GM18519 (cell line): ENCODE results near the gene PPY.
"Not testable (repeated sequence)": the region's sequence is repeated elsewhere in the genome, so short reads cannot be mapped to it uniquely, and the experiment has no call there.

Experiments used
- ATAC-seq: cut with Tn5 transposase; IDR thresholded peaks from one replicate; pipeline ENCODE4 v1.9.1; 2021; ENCODE audit warnings: mild to moderate bottlenecking, moderate library complexity; ENCODE audit not compliant: unreplicated experiment, low FRiP score

Gene PPY

GRCh38 chr17:43942051-43942685 is at the start of gene PPY:
Gene PPY (minus strand): TSS chr17:43942476. CDS start chr17:43941654, 822 bp downstream.
- no peak for ATAC-seq

DNA sequence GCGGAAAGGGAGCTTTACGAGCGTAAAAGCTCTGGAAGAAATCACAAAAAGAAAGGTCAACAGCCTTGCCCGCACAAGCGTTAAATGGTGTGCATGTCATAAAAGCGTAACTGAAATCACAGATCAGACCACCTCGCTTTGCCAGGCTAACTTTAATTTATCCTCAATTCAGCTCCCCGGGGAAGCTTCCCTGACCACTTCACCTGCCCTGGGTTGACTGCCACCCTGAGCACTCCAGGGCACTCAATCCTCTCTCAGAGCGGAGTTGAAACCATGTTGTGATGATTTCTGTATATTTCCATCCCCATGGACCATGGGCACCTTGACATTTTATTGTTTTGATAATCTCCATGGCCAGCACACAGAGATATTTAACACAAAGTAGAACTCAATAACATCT is 46.0 kb upstream of the PPY start:
- no peak for ATAC-seq

DNA sequence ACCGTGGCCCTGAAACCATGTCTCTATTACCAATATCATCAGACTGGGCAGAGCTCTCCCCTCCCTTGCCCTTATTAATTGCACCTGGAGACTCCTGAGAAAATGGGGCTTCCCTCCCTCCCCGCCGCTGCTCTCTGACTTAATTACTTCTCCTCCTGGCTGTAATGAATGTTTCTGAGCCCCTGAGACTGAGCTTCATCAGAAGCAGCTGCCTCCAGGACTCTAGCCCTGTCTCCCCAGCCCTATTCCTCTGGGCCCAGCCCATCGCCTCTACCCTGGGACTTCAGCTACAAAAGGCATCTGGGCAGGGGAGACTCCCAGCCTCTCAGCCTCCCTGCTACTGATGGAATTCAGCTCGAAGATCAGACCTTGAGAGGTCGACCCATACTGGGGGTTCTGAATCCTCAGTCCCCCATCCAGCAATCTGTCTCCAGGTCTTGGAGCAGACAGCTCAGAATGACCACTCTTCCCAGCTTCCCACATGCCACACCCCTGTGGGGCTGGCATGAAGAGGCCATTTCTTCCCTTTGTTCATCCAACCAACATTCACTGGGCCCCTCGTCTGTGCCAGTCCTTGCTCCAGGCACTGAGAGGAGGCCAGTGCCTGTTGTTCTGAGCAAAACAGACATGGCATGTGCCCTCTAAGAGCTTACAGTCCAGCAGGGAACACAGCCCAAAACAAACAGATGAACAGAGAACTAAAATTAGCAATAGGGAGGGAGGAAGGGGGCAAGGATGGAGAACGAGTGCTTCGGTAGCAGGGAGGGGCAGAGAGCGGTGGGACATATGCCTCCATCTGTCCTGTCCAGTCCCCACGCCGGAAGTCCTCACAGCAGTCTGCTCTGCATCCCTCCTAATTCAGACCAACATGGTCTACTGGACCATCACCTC is 45.1 kb upstream of the PPY start:
- ATAC-seq: no peak

GRCh38 chr17:43986225-43986981 is 44.1 kb upstream of the PPY start:
- ATAC-seq: no peak

GRCh38 chr17:43984521-43984920 is 42.2 kb upstream of the PPY start:
- ATAC-seq: no peak

DNA sequence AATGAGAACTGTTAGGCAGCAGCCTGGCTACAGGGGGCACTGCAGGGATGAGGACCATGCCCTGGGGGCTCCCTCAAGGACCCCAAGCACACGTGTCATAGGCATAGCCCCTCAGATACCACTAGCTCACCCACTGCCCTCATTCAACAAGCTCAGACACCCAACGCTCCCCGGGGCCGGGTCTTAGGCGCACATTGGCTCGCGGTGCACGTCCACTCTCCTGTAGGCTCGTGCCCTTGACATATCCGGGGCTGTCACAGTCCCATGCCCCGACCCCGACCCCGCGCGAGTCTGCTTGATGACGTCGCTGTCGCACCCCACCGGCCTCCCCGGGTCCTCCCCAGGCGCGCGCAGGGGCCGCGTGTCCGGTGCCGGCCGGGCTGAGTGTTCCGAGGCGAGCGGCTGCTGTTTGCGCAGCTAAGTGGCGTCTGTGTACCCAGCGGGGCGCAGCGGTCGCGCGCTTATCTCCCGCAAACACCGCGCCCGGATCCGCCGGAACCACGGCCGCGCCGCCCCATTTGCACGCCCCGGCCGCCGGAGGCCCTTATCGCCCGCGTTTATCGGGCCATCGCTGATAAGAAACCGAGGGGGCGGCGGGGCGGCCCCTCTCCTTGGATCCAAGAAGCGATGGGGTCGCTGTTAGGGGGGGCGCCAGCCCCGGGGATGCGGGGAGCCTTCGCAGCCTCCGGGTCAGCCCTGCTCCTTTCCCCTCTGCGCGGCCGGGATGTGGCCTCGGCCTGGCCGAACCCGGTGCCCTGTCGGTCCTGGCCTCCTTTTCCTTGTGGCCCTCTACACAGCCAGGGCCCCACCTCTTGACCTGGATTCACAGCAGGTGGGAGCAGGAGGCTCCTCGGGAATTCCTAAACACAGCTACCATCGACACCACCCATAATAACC is 41.5 kb upstream of the PPY start:
- no peak for ATAC-seq

DNA sequence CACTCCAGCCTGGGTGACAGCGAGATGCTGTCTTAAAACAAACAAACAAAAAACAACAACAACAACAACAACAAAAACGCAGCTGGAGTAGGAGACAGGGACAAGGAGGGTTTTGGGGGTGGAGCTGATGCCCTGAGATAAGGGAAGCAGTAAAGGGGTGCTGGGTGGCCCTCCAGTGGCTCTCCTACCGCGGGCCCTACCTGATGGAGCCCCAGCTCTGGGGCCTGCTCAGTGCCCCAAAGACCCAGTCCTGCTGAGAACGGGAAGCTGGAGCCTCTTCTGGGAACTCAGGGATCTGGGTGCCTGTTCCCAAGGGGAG is 40.9 kb upstream of the PPY start:
- no peak for ATAC-seq

- ATAC-seq: no peak
Measured at GRCh38 chr17:43982171-43982570, 39.9 kb upstream of the PPY start.

DNA sequence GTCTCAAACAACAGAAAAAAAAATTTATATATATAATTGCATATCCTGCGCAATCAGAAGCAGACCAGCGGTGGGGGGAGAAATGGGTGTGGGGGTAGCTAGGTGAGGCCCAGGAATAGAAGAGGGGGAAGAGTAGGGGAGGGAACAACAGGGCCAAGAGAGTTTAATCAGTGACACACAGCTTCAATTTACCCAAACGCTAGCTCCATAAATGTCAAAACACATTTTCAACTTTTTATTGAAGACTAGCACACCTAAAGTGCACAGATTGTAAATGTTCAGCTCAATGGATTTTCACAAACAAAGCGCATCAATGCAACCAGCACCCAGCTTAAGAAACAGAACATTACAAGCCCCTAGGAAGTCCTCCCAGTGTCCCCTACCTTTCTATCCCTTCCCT is 37.4 kb upstream of the PPY start:
- no peak for ATAC-seq

- ATAC-seq: no peak
Measured at GRCh38 chr17:43979011-43979410, 36.7 kb upstream of the PPY start.

DNA sequence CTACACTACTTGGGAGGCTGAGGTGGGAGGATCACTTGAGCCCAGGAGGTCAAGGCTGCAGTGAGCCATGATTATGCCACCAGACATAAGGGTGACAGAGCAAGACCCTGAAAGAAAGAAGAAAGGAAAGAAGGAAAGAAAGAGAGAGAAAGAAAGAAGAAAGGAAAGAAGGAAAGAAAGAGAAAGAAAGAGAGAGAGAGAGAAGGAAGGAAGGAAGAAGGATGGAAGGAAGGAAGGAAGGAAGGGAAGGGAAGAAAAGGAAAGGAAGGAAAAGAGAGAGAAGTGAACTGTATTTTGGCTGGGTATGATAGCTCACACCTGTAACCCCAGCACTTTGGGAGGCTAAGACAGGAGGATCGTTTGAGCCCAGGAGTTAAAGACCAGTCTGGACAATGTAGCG is 35.8 kb upstream of the PPY start:
- ATAC-seq: no peak

DNA sequence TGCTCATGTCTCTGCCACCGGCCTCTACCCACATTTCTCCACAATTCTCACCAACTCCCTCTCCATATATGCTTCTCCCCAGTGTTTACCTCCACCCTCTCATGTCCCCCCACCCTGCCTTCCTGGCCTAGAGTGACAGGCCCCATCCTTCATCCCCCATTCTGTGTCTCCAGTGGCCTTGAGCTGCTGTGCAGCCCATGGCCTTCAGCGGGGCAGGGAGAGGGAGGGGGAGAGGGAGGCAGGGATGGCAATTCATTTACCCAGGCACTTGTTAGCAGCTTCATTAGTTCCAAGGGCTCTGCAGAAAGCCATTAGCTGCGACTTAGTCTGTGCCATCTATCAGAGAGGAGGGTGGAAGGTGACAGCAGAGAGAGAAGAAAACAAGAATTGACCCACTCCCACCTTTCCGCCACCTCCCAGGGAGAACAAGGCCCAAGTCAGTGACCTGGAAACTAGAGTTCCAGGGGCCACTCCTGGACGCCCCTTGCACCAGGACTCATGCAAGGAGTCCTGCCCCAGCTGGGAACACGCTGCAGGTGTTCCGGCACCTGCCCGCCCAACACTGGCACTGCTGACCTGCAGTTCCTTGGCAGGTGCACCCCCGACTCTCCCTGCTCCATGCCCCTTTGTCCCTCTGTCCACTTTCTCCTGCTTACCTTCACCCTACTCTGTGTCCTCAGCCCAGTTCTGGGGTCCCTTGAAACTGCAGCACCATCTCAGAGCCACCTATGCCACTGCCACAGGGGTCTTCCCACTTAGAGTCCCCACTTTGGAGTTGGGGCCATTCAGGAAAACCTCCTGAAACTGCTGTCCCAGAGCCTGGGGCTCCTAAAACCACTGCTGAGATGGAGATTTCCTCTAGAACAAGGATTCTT is 34.9 kb upstream of the PPY start:
- ATAC-seq: no peak

GRCh38 chr17:43975898-43976297 is 33.6 kb upstream of the PPY start:
- ATAC-seq: no peak

DNA sequence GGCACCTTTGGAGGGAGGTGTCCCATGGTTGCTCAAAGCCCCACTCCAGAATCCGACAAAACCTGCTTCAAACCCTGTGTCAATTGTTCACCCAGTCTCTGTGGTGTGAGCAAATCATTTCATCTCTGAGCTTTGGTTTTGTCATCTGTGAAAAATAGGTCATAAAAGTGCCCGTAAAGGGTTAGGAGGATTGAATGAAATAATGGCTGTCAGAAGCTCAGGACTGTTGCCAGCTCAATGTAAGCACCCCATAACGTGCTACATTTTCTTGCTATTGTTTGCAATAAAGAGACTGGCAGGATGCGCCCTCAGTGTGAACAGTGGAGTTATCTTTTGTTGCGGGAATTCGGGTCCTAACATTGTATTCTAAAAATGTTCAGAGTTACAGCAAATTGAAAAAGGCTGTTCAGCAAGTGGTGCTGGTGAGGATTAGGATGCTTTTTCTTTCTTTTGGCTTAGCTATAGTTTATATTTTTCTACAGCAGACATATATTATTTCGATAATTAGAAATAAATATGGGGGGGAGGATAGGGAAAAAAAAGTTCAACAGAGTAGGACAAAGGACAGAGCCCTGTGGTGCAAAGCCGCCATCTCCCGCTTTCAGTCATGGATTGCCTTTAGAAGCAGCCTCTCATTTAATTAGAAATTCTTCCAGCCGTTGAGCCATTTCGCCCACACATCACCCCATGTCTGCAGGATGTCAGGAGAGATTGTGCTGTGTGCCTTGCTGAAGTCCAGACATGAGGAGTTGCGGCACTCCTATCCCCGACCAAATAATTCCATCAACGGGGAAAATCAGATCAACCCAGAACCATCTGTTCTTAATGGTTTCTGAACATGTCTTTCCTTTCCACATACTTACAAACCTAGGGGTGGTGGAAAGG is 32.3 kb upstream of the PPY start:
- ATAC-seq: no peak

GRCh38 chr17:43972444-43973212 is 30.4 kb upstream of the PPY start:
- not testable (repeated sequence) for ATAC-seq

- not testable (repeated sequence) for ATAC-seq
Measured at GRCh38 chr17:43971436-43971835, 29.2 kb upstream of the PPY start.

GRCh38 chr17:43970366-43970765 is 28.1 kb upstream of the PPY start:
- no peak for ATAC-seq
